GM18858 (cell line): ENCODE results near the gene BRD2.

Experiments
- ATAC-seq: cut with Tn5 transposase; IDR thresholded peaks from one replicate; pipeline ENCODE4 v1.9.1; 2021; ENCODE audit not compliant: unreplicated experiment

Gene BRD2

GRCh38 chr6:32947552-32948465 is 20.6 kb upstream of the BRD2 start:
- ATAC-seq: no peak

GRCh38 chr6:32949113-32949512 is 19.3 kb upstream of the BRD2 start:
- no peak for ATAC-seq

- ATAC-seq: no peak
Measured at GRCh38 chr6:32950010-32950409, 18.4 kb upstream of the BRD2 start.

- no peak for ATAC-seq
Measured at GRCh38 chr6:32950449-32950848, 17.9 kb upstream of the BRD2 start.

GRCh38 chr6:32952817-32953739 is 15.3 kb upstream of the BRD2 start, which contains the start of gene HLA-DMA:
TSS of gene HLA-DMA (minus strand) at chr6:32953097. CDS start at chr6:32953036, 61 bp downstream.
- peak; percentile 88 for ATAC-seq

- ATAC-seq: no peak
Measured at GRCh38 chr6:32953775-32954174, 14.6 kb upstream of the BRD2 start.

GRCh38 chr6:32954267-32954666 is 14.1 kb upstream of the BRD2 start:
- ATAC-seq: no peak

GRCh38 chr6:32954986-32955802 is 13.2 kb upstream of the BRD2 start:
- ATAC-seq: no peak

- no peak for ATAC-seq
Measured at GRCh38 chr6:32956176-32956575, 12.2 kb upstream of the BRD2 start.

GRCh38 chr6:32960563-32960962 is 7.8 kb upstream of the BRD2 start:
- no peak for ATAC-seq

GRCh38 chr6:32962213-32962826 is 6.1 kb upstream of the BRD2 start:
- no peak for ATAC-seq

- ATAC-seq: no peak
Measured at GRCh38 chr6:32963866-32964265, 4.5 kb upstream of the BRD2 start.

GRCh38 chr6:32964776-32965175 is 3.6 kb upstream of the BRD2 start:
- no peak for ATAC-seq

GRCh38 chr6:32967151-32968091 is 973 bp upstream of the BRD2 start:
- ATAC-seq: no peak

GRCh38 chr6:32968867-32969684 is 682 bp downstream of the BRD2 start:
- ATAC-seq: no peak

- ATAC-seq: no peak
Measured at GRCh38 chr6:32969685-32970412, 1.5 kb downstream of the BRD2 start.

GRCh38 chr6:32970413-32971241 is 2.2 kb downstream of the BRD2 start:
- no peak for ATAC-seq
